CD14-positive monocyte (primary cell): ENCODE results near the gene ACTL6B. TPM values are rescaled to one million over a fixed set of nuclear protein-coding genes. Genes with fewer than 3 reads are reported as not detected.

Source experiments
- DNase-seq, 3 donors: peaks; one replicate each; pipeline ENCODE4 v3.0.0-alpha.2; 2011 to 2022
- H2AFZ ChIP-seq: 2 replicates; pipeline ENCODE4 v1.6.0; 2012; ENCODE audit warnings: mild to moderate bottlenecking, low read depth, low read length, inconsistent platforms; ENCODE audit not compliant: insufficient read depth, poor library complexity, severe bottlenecking
- H3K27ac ChIP-seq, 2 donors: 1 replicate in 1 of 2; 2 replicates in 1 of 2; pipeline ENCODE4 v1.5.1; 2012 to 2013; ENCODE audit warnings: low read length in 2 of 2, control low read depth in 1 of 2, inconsistent platforms in 1 of 2, low read depth in 1 of 2, mild to moderate bottlenecking in 1 of 2
- H3K27me3 ChIP-seq, 2 donors: one replicate each; pipeline versions ENCODE4 v1.6.0 to v1.6.1; 2011 to 2013; ENCODE audit warnings: low read length in 2 of 2; ENCODE audit not compliant: control insufficient read depth in 2 of 2, insufficient read depth in 2 of 2
- H3K36me3 ChIP-seq, 2 donors: replicated peaks in 1 of 2; 1 replicate in 1 of 2; 2 replicates in 1 of 2; pipeline versions ENCODE4 v1.5.1 to v1.6.1; 2012 to 2013; ENCODE audit warnings: low read length in 2 of 2, control low read depth in 1 of 2, inconsistent platforms in 1 of 2, mild to moderate bottlenecking in 1 of 2; ENCODE audit not compliant: insufficient read depth in 2 of 2, control insufficient read depth in 1 of 2
- H3K4me1 ChIP-seq, 2 donors: 1 replicate in 1 of 2; 2 replicates in 1 of 2; pipeline versions ENCODE4 v1.5.1 to v1.6.1; 2012 to 2013; ENCODE audit warnings: low read length in 2 of 2, control low read depth in 1 of 2, inconsistent platforms in 1 of 2, mild to moderate bottlenecking in 1 of 2, moderate library complexity in 1 of 2; ENCODE audit not compliant: insufficient read depth in 2 of 2, control insufficient read depth in 1 of 2
- H3K4me2 ChIP-seq: replicated peaks from 2 replicates; pipeline ENCODE3; 2012; ENCODE audit warnings: low read length, moderate library complexity, mild to moderate bottlenecking; ENCODE audit not compliant: poor library complexity, severe bottlenecking; ENCODE audit errors: extremely low read depth
- H3K4me3 ChIP-seq, 3 experiments: fragments of 200-600 bp in 1 of 3; sonication (generic) in 1 of 3; replicated peaks in 1 of 3; 1 replicate in 2 of 3; 2 replicates in 1 of 3; pipeline ENCODE4 v1.5.1; 2011 to 2013; ENCODE audit warnings: low read length in 3 of 3, mild to moderate bottlenecking in 3 of 3, control low read depth in 2 of 3, low read depth in 2 of 3, inconsistent platforms in 1 of 3, moderate library complexity in 1 of 3
- H3K79me2 ChIP-seq: 2 replicates; pipeline ENCODE4 v1.6.0; 2012; ENCODE audit warnings: mild to moderate bottlenecking, control low read depth, inconsistent platforms, low read length, moderate library complexity; ENCODE audit not compliant: insufficient read depth
- H3K9ac ChIP-seq: 2 replicates; pipeline ENCODE4 v1.6.0; 2017; ENCODE audit warnings: low read length, mild to moderate bottlenecking; ENCODE audit not compliant: insufficient read depth, poor library complexity, severe bottlenecking
- H3K9me3 ChIP-seq, 2 donors: replicated peaks in 1 of 2; 1 replicate in 1 of 2; 2 replicates in 1 of 2; pipeline versions ENCODE4 v1.5.1 to v1.6.1; 2012 to 2013; ENCODE audit warnings: low read length in 2 of 2, control low read depth in 1 of 2; ENCODE audit not compliant: control insufficient read depth in 1 of 2, insufficient read depth in 1 of 2
- H4K20me1 ChIP-seq: 2 replicates; pipeline ENCODE4 v1.6.0; 2012; ENCODE audit warnings: mild to moderate bottlenecking, low read length, control low read depth, moderate library complexity; ENCODE audit not compliant: insufficient read depth
- H3K27ac Mint-ChIP-seq, 7 donors: one replicate each; pipeline ENCODE4 v1.8.0; 2020; ENCODE audit warnings: mild to moderate bottlenecking in 7 of 7, mixed read lengths in 7 of 7, moderate library complexity in 6 of 7, inconsistent platforms in 2 of 7
- H3K27me3 Mint-ChIP-seq, 3 donors: one replicate each; pipeline ENCODE4 v1.8.0; 2021 to 2022; ENCODE audit warnings: low read depth in 3 of 3, mild to moderate bottlenecking in 3 of 3, mixed read lengths in 3 of 3, moderate library complexity in 3 of 3, inconsistent platforms in 1 of 3
- H3K36me3 Mint-ChIP-seq, 2 donors: one replicate each; pipeline ENCODE4 v1.8.0; 2020; ENCODE audit warnings: mixed read lengths in 2 of 2, inconsistent platforms in 1 of 2, mild to moderate bottlenecking in 1 of 2
- H3K4me1 Mint-ChIP-seq: one replicate; pipeline ENCODE4 v1.8.0; 2020; ENCODE audit warnings: mild to moderate bottlenecking, mixed read lengths
- H3K4me3 Mint-ChIP-seq, 2 donors: one replicate each; pipeline ENCODE4 v1.8.0; 2020; ENCODE audit warnings: mild to moderate bottlenecking in 2 of 2, mixed read lengths in 2 of 2, moderate library complexity in 1 of 2
- H3K9me3 Mint-ChIP-seq, 7 donors: one replicate each; pipeline ENCODE4 v1.8.0; 2020 to 2022; ENCODE audit warnings: mixed read lengths in 7 of 7, mild to moderate bottlenecking in 6 of 7, moderate library complexity in 6 of 7, inconsistent platforms in 2 of 7
- WGBS: methylation state at CpG from one replicate; pipeline ENCODE4 v1.1.5; 2013; ENCODE audit warnings: missing lambda C conversion rate; ENCODE audit not compliant: insufficient coverage; 5-methylcytosine and 5-hydroxymethylcytosine counted together
- intact Hi-C, 2 donors: fragments of 100-400 bp; cut with micrococcal nuclease; formaldehyde crosslinking; loops; one replicate each; pipeline versions ENCODE4 v1.15.0 to v1.15.1; 2023
- polyA plus RNA-seq, 3 donors: library from polyadenylated mRNA; depleted of rRNA in 1 of 3; unstranded in 2 of 3; stranded (reverse) in 1 of 3; fragments of 300-500 nt in 2 of 3; fragments of >200 nt in 1 of 3; fragmentation: Illumina TruSeq in 2 of 3; gene quantifications; 1 replicate in 2 of 3; 2 replicates in 1 of 3; pipeline ENCODE4 v1.2.3, GENCODE V29; 2012 to 2021
- TF ChIP-seq, protein P1 (sequence below): fragments of 200-600 bp; IDR thresholded peaks from one replicate; pipeline ENCODE4 v1.8.0; 2022; ENCODE audit warnings: antibody characterized with exemption, mild to moderate bottlenecking

Gene ACTL6B
- polyA plus RNA-seq, 3 donors, result not detected

- peaks cover 0 to 13% of the 10 kb centered on the region in 2 donors for H3K27me3 ChIP-seq
- H3K9ac ChIP-seq, result no peak overlapping the region
- Mint-ChIP-seq H3K9me3 (peaks cover 0 to 4% (median 0%) of the 10 kb centered on the region in 7 donors), H3K4me3 (no peak overlapping the region), H3K4me1 (peaks cover 21% of the 10 kb centered on the region), H3K36me3 (no peaks in the 10 kb centered on the region), H3K27me3 (peaks cover 16 to 43% (median 42%) of the 10 kb centered on the region in 3 donors), H3K27ac (no peak overlapping the region)
- no peak overlapping the region for H3K4me2 ChIP-seq
- H3K79me2 ChIP-seq, result no peaks in the 10 kb centered on the region
- TF ChIP-seq, protein P1, sequence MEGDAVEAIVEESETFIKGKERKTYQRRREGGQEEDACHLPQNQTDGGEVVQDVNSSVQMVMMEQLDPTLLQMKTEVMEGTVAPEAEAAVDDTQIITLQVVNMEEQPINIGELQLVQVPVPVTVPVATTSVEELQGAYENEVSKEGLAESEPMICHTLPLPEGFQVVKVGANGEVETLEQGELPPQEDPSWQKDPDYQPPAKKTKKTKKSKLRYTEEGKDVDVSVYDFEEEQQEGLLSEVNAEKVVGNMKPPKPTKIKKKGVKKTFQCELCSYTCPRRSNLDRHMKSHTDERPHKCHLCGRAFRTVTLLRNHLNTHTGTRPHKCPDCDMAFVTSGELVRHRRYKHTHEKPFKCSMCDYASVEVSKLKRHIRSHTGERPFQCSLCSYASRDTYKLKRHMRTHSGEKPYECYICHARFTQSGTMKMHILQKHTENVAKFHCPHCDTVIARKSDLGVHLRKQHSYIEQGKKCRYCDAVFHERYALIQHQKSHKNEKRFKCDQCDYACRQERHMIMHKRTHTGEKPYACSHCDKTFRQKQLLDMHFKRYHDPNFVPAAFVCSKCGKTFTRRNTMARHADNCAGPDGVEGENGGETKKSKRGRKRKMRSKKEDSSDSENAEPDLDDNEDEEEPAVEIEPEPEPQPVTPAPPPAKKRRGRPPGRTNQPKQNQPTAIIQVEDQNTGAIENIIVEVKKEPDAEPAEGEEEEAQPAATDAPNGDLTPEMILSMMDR, result no peak
- H3K27ac ChIP-seq, result no peak overlapping the region
- WGBS, result 100% methylated on average over 1 of the region's 4 CpGs
- intact Hi-C loops, result no loop called here
- DNase-seq, result no peak
- no peak overlapping the region for H3K4me3 ChIP-seq
- no peaks in the 10 kb centered on the region for H3K36me3 ChIP-seq
- no peaks in the 10 kb centered on the region for H4K20me1 ChIP-seq
- H3K4me1 ChIP-seq, result peaks cover 14 to 25% of the 10 kb centered on the region in 2 donors
- H2AFZ ChIP-seq, result no peak overlapping the region
- H3K9me3 ChIP-seq, result no peaks in the 10 kb centered on the region
Measured at GRCh38 chr7:100630066-100630465, 26.2 kb downstream of the ACTL6B start.

- intact Hi-C loops, result no loop called here
- Histone ChIP-seq H3K79me2 (no peaks in the 10 kb centered on the region), H3K4me2 (no peak overlapping the region), H3K9ac (no peak overlapping the region), H3K4me3 (no peak overlapping the region), H3K36me3 (no peaks in the 10 kb centered on the region), H2AFZ (no peak overlapping the region), H4K20me1 (no peaks in the 10 kb centered on the region), H3K4me1 (peaks cover 14 to 25% of the 10 kb centered on the region in 2 donors), H3K27ac (no peak overlapping the region), H3K27me3 (peaks cover 0 to 13% of the 10 kb centered on the region in 2 donors), H3K9me3 (no peaks in the 10 kb centered on the region)
- H3K27ac Mint-ChIP-seq, result peak overlapping the region in 1 of 7 donors; percentile 53
- TF ChIP-seq, protein P1, result peak; percentile 44
- H3K4me1 Mint-ChIP-seq, result peaks cover 21% of the 10 kb centered on the region
- peak; percentile 21 to 45 (median 29) for DNase-seq
- peaks cover 15 to 41% (median 39%) of the 10 kb centered on the region in 3 donors for H3K27me3 Mint-ChIP-seq
- H3K36me3 Mint-ChIP-seq, result no peaks in the 10 kb centered on the region
- H3K4me3 Mint-ChIP-seq, result no peak overlapping the region
- H3K9me3 Mint-ChIP-seq, result peaks cover 0 to 7% (median 0%) of the 10 kb centered on the region in 7 donors
- WGBS, result 92% methylated on average over 6 of the region's 11 CpGs
Measured at GRCh38 chr7:100629117-100629716, 27.0 kb downstream of the ACTL6B start.
